Activated CD4-positive, CD25-positive, alpha-beta regulatory T cell treated with anti-CD3 and anti-CD28 coated beads, Interleukin-2, amount 50 U/mL, for 16 hours (primary cell): ENCODE results near the gene MYH14.

ENCODE experiments used
- DNase-seq: peaks from one replicate; pipeline ENCODE4 v3.0.0-alpha.2; 2020; ENCODE audit warnings: low read depth, low spot score

Gene MYH14

GRCh38 chr19:50203281-50204080, at the start of gene MYH14:
Gene MYH14, plus strand, starts transcription at chr19:50203622. Its CDS starts 6,744 bp downstream, at chr19:50210366.
- DNase-seq: no peak

GRCh38 chr19:50154529-50154928, 48.9 kb upstream of the MYH14 start:
- DNase-seq: no peak

DNA sequence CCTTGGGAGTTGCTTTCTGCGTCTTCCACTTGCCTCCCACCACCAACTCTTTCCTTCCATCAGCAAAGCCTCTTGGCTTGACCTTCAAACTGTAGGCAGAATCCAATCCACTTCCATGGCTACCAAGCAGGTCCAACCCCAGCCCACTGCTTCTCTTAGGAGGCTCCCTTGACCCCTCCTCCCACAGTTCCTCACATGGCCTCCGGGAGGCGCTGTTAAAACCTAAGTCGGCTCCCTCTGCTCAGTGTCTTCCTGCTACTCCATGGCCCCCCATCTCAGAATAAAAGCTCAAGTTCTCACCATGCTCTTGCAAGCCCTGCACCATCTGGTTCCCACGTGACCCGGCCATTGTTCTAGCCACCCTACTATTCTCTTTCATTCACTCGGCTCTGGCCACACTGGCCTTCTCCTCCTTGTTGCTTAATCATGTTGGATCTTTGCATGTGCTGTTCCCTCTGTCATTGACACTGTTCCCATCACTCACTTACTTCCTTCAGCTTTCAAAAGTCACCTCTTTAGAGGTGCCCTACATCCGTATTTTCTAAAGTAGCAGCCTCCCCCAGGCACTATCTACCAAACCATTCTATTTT, 47.8 kb upstream of the MYH14 start:
- no peak for DNase-seq

DNA sequence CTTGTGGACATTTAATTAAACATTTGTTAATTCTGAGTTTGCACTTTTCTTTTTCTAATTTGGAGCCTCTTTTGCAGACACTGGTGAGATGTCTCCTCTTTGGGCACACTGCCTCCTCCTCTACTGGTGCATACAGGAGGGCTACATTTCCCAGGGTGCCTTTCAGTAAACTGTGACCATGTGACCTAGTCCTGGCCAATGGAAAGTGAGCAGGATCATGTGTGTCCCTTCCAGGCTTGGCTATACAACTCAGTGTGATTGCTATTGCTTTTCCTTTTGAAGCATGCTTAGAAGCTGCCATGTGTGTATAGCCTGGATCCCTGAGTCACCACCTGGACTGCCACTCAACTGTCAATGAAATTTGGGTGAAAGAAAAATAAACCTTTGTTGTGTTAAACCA, 44.8 kb upstream of the MYH14 start:
- no peak for DNase-seq

GRCh38 chr19:50159078-50159477, 44.3 kb upstream of the MYH14 start:
- DNase-seq: no peak

GRCh38 chr19:50162988-50163387, 40.4 kb upstream of the MYH14 start, which contains the start of gene IZUMO2:
Gene IZUMO2, minus strand, starts transcription at chr19:50163281. Its CDS starts 87 bp downstream, at chr19:50163194.
- DNase-seq: no peak

DNA sequence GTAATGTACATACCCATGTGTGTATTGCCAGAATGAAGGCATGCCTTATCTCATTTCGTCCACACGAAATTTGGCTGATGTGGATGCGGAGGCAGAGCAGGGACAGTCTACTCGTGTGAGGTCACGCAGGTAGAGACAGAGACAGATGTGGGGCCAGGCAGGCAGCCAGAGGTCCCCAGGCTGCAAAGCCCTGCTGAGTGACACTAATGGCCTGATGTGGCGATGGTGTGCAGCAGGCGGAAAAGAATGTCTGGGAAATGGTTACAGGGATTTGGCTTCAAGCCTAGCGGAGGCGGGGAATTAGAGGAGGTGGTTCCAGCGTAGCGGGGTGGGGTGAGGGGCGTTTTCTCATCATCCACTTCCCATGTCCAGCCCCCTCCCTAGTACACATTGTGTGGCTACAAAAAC, 36.1 kb upstream of the MYH14 start:
- no peak for DNase-seq

DNA sequence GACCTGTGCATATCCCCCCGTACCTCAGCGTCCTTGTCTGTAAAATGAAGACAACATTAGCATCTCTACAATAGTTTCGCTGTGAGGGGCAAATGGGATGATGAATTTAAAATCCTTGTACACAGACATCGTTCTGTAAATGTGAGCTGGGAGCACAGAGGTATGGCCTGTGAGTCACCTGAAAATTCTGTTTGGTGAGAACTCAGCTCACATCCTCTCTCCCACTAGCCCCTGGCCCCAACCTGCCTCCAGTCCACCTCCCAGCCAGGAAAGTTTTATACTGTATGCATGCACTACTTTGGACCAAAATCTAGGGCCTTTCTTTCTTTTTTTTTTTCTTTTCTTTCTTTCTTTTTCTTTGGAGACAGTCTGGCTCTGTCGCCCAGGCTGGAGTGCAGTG, 31.7 kb upstream of the MYH14 start:
- DNase-seq: no peak

DNA sequence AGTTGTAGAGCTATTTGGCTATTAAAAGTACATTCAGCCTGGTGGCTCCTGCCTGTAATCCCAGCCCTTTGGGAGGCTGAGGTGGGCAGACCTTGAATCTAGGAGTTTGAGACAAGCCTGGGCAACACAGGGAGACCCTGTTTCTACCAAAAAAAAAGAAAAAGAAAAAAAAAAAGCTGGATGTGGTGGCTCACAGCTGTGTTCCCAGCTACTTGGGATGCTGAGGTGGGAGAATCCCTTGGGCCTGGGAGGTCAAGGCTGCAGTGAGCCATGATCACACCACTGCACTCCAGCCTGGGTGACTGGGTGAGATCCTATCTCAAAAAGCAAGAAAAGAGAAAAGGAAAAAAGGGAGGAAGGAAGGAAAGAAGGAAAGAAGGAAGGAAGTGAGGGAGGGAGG, 30.7 kb upstream of the MYH14 start:
- DNase-seq: no peak

DNA sequence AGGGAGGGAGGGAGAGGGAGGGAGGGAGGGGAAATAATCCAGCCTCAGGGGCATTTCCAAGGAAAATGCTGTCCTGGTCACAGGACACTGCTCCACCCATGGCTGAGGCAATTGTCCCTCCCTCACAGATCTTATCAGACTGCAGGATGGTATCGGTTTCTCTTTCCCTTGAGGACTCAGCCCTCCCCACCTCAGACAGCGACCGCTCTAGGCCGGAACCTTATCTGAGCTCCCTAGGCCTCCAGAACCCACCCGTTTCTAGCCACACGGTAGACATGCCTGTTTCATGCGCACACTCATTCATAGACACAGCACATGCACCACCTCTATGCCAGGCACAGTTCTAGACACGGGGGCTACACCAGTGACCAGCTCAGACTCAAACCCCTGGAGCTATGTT, 30.3 kb upstream of the MYH14 start:
- no peak for DNase-seq

GRCh38 chr19:50174100-50174793, 29.2 kb upstream of the MYH14 start:
- DNase-seq: no peak

DNA sequence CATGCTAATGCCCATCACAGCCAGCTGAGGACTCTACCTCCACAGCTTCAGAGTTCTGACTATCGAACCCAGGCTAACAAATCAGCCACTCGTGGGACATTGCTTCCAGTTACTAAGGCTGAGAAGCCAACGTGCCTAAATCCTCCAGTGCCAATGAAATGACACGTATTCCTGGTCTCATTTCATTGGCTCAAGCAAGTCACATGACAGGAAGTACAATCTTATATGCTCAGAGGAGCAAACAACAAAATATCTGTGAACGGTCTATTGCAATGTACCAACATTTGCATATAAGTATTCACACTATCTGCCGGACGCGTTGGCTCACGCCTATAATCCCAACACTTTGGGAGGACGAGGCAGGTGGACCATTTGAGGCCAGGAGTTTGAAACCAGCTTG, 27.5 kb upstream of the MYH14 start:
- DNase-seq: no peak

DNA sequence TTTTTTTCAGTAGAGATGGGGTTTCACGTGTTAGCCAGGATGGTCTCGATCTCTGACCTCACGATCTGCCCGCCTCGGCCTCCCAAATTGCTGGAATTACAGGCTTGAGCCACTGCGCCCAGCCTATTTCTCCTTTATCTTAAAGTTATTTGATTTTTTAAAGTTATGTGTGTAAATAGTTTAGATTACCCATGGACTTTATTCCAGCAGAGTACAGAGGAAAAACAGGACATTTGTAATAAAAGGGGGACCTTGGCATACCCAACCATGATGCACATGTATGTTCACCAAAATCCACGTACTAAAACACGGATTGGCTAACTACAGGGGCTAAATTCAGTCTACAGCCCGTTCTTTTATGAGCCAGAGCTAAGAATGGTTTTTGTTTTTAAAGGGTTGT, 26.6 kb upstream of the MYH14 start:
- no peak for DNase-seq

GRCh38 chr19:50178320-50178719, 25.1 kb upstream of the MYH14 start:
- no peak for DNase-seq

DNA sequence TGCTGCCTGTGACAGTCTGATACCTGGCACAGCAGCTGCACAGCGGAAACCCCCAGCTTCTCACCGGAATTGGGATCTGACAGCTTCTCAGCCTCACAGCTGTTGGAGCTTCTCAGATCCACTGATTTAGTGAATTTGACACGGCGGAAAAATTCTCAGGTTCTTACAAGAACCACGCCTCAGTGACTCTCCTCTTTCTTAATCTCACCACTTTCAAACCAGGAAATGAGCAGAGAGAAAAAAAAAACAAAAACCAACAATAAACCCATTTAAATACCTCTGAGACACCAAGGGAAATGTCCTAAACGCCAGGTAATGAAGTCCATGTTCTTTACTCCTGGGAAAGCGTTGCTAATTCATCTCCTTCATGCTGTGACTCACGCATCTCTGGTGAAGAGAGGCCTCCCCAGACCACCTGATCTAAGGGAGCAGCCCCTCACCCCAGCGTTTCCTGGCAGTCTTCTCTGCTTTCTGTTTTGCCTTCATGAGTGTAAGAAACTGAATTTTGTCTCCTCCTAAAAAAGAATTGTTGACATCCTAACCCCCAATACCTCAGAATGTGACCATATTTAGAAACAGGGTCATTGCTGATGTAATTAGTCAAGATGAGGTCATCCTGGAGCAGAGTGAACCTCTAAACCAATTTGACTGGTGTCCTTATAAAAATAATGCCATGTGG, 24.4 kb upstream of the MYH14 start:
- no peak for DNase-seq

- DNase-seq: no peak
Measured at GRCh38 chr19:50181121-50181520, 22.3 kb upstream of the MYH14 start.

- DNase-seq: no peak
Measured at GRCh38 chr19:50184196-50184595, 19.2 kb upstream of the MYH14 start.

GRCh38 chr19:50187937-50188336, 15.5 kb upstream of the MYH14 start:
- DNase-seq: no peak

DNA sequence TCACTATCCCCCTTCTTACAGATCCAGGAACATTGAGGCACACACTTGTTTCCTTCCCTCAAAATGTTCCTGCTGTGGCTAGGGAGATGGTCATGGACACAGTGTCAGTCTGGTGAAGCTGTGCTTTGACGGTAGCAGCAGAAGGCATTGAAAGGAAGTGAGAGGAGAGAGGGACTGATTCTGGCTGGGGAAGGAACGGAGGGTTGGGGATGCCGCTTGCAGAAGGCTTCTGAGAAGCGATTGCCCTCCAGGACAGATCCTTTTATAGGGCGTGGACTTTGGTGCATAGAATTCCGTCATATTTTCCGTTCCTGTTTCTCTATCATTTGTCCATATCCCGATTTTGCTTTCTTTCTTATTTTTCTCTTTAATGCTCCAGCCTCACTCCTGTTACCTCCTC, 14.1 kb upstream of the MYH14 start:
- no peak for DNase-seq

GRCh38 chr19:50190439-50190891, 13.0 kb upstream of the MYH14 start:
- no peak for DNase-seq

GRCh38 chr19:50191216-50191615, 12.2 kb upstream of the MYH14 start:
- no peak for DNase-seq
